Upper lobe of left lung (tissue), 4 donors: ENCODE data around the gene COG5.

Experiments used
- CTCF ChIP-seq, 6 experiments: fragments of 450-650 bp in 4 of 6; fragments of 200-600 bp in 2 of 6; sonication (generic) in 2 of 6; IDR thresholded peaks; one replicate each; pipeline ENCODE4 v1.5.1; 2016 to 2019; ENCODE audit warnings: antibody characterized with exemption in 6 of 6
- EP300 ChIP-seq, 4 donors: sonication (generic); formaldehyde crosslinking; IDR thresholded peaks; one replicate each; pipeline ENCODE4 v1.5.1; 2017; ENCODE audit warnings: antibody characterized with exemption in 4 of 4, control low read depth in 2 of 4
- POLR2A ChIP-seq, 4 donors: fragments of 450-650 bp; IDR thresholded peaks; one replicate each; pipeline ENCODE4 v1.5.1; 2016 to 2017; ENCODE audit warnings: antibody characterized with exemption in 4 of 4, mild to moderate bottlenecking in 2 of 4
- POLR2AphosphoS5 ChIP-seq, 2 donors: sonication (generic); formaldehyde crosslinking; IDR thresholded peaks; one replicate each; pipeline ENCODE4 v1.5.1; 2017; ENCODE audit warnings: antibody characterized with exemption in 2 of 2

DNA sequence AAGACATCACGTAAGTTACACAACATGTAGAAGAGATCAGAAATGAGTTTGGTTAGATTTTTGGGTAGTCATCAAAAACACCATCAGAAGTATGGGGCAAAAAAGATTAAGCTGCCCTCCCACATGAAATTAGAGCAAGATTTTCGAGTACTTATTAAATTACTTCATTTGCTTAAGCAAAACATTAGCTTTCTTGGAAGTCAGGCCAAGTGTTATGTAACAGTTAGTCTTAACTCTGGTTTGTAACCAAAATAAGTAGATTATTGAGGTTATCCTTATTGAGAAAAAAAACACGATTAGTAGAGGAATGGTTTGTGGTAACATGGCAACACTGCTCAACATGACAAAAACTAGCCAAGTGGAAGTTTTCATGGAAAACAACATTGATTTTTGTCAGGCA is 357.0 kb downstream of the COG5 start:
- TF ChIP-seq CTCF (IDR thresholded peaks at IDR 0.05) (no peak), EP300 (IDR thresholded peaks at IDR 0.05) (no peak), POLR2A (IDR thresholded peaks at IDR 0.05) (no peak), POLR2AphosphoS5 (IDR thresholded peaks at IDR 0.05) (no peak)
